Measurements from ENCODE around the gene OSTN.

Gene OSTN

DNA sequence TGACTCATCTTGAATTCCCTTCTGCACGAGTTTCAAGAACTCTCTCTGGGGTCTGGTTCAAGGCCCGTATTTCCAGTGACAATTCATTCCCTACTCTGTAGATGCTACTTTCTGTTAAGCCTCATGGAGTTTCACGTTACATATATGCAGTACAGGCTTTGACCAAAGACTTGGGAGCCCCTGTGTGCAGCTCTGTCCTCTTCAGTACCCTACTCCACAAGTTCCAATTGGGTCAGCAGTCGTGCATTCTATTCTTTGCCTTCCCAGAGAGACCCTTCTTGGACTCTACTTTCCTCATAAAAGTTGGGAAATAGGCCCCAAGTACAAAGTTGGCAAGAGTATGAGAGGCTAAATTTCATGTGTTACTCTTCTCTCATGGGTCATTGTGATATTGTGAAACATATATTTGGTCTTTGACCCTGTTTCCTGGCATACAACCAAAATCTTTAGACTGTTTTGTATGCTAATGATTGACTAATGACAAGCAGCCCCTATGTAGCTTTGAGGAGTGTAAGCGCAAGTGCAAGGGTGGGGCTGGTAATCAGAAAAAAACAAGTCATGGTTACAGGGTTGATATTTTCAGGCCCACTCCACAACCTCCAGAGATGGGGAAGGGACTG lies 115.2 kb downstream of the OSTN start:
- TF ChIP-seq CREB1 (IDR thresholded peaks at IDR 0.05; ENCODE audit: low read depth) (no peak), NFIC (IDR thresholded peaks at IDR 0.05) (no peak), EGR1 (IDR thresholded peaks at IDR 0.05) (no peak), TEAD4 (IDR thresholded peaks at IDR 0.05) (no peak), FOXM1 (IDR thresholded peaks at IDR 0.05; ENCODE audit: borderline replicate concordance, low read depth) (no peak), CEBPB (IDR thresholded peaks at IDR 0.05) (no peak), TAF1 (IDR thresholded peaks at IDR 0.05; ENCODE audit: low read depth) (no peak), YY1 (IDR thresholded peaks at IDR 0.05; ENCODE audit: low read depth) (no peak), TCF12 (IDR thresholded peaks at IDR 0.05; ENCODE audit: low read depth) (no peak), ZBTB7A (IDR thresholded peaks at IDR 0.05; ENCODE audit: low read depth) (no peak), RAD21 (IDR thresholded peaks at IDR 0.05; ENCODE audit: low read depth) (no peak), EP300 (IDR thresholded peaks at IDR 0.05; ENCODE audit: borderline replicate concordance) (no peak)
- TF ChIP-seq, protein P1, sequence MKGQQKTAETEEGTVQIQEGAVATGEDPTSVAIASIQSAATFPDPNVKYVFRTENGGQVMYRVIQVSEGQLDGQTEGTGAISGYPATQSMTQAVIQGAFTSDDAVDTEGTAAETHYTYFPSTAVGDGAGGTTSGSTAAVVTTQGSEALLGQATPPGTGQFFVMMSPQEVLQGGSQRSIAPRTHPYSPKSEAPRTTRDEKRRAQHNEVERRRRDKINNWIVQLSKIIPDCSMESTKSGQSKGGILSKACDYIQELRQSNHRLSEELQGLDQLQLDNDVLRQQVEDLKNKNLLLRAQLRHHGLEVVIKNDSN (IDR thresholded peaks at IDR 0.05): no peak
- TF ChIP-seq, protein P2, sequence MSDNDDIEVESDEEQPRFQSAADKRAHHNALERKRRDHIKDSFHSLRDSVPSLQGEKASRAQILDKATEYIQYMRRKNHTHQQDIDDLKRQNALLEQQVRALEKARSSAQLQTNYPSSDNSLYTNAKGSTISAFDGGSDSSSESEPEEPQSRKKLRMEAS (IDR thresholded peaks at IDR 0.05): no peak
- TF ChIP-seq, protein P3, sequence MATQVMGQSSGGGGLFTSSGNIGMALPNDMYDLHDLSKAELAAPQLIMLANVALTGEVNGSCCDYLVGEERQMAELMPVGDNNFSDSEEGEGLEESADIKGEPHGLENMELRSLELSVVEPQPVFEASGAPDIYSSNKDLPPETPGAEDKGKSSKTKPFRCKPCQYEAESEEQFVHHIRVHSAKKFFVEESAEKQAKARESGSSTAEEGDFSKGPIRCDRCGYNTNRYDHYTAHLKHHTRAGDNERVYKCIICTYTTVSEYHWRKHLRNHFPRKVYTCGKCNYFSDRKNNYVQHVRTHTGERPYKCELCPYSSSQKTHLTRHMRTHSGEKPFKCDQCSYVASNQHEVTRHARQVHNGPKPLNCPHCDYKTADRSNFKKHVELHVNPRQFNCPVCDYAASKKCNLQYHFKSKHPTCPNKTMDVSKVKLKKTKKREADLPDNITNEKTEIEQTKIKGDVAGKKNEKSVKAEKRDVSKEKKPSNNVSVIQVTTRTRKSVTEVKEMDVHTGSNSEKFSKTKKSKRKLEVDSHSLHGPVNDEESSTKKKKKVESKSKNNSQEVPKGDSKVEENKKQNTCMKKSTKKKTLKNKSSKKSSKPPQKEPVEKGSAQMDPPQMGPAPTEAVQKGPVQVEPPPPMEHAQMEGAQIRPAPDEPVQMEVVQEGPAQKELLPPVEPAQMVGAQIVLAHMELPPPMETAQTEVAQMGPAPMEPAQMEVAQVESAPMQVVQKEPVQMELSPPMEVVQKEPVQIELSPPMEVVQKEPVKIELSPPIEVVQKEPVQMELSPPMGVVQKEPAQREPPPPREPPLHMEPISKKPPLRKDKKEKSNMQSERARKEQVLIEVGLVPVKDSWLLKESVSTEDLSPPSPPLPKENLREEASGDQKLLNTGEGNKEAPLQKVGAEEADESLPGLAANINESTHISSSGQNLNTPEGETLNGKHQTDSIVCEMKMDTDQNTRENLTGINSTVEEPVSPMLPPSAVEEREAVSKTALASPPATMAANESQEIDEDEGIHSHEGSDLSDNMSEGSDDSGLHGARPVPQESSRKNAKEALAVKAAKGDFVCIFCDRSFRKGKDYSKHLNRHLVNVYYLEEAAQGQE (IDR thresholded peaks at IDR 0.05; ENCODE audit: low read depth): no peak

Data from Ishikawa (cell line).